Dermis blood vessel endothelial cell (primary cell): ENCODE results near the gene TFPI. TPM values are rescaled to one million over a fixed set of nuclear protein-coding genes. Genes with fewer than 3 reads are reported as not detected.
"Not testable (repeated sequence)": the region's sequence is repeated elsewhere in the genome, so short reads cannot be mapped to it uniquely, and the experiment has no call there.

Source experiments
- DNase-seq: peaks from one replicate; pipeline ENCODE4 v3.0.0; 2010
- total RNA-seq: library from RNA; depleted of rRNA; stranded (reverse); fragments of >200 nt; gene quantifications from 2 replicates; pipeline ENCODE4 v1.2.3, GENCODE V29; 2014

TFPI gene
- total RNA-seq, 1 donor from 2014 or later: 1,146 TPM

DNA sequence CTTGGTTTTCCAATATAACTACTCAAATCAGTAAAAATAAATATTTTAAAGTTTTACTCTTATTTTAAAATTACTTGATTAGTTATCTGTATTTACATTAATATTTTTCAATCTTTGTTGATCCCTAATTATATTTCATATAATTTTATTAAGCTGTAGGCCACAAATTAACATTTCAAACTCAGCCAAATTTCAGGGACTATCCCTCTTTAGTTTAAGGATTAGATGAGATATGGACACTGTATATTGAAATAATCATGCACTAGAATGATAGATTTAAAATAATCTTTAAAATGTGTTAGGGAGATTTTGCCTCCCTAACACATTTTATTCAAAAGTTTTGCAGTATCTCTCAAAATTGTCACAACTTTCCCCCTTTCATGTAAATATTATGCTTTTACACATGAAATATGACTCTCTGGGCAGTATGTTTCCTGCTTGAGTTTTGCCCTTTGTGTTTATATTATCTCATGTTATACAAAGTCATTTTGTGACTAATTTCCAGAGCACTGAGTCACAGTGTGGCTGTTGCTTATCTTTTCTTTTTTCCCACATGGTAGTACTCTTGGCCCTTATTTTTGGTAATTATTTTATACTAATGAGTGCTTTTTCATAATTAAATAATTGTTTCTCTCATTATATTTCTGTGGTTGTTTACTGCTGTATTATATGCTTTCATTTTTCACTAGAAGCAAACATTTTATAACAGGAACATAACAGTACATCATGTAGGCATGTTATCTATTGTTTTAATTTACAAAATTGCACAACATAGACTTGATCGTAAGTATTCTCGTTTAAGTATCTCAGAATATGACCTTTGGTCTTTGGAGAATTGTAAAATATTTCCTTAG is 1.2 kb downstream of the TFPI start:
- peak; percentile 89 for DNase-seq

GRCh38 chr2:187552381-187552780 is 1.9 kb downstream of the TFPI start:
- no peak for DNase-seq

DNA sequence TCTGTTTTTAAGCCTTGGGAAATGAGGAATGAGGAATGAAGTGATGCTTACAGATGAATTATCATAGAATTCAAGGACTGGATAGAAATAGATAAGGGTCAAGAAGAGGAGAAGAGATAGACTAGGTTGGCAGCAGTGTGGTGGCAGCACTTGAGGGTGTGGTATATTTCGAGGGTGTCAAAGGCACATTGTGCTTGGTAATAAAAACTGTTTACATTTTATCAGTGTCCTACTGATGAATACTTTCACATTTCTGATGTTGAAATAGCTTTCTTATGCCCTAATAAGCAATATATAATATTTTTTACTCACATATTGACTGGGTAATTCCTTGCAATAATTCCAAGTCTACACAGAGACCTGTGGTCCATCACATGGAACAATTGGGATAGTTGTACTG is 3.4 kb downstream of the TFPI start:
- DNase-seq: no peak

DNA sequence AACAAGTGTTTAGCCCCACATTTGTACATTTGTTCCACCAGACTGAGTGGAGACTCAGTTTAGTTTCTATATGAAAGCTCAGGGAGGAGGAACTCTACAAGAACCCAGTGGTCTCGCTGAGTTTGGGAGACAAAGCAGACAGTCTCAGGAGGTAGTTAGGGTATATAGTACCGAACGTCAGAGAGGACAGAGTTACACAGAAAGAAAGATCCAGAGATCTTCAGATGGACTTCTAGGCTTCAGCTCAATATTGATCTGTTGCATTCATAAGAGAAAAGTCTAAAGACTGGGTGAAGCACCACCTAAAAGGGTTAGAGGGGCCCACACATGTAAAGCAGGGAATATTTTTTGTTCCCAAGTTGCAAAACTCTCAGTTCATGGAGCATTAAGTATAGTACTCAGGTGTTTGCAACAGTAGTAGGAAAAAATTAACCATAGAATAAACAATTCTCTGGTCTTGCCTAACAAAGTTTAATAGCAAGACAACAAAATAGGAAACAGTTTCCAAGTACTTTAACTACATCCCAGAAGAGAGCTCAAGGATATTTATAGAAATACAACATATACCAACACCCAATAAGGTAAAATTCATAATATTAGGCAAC is 4.2 kb downstream of the TFPI start:
- no peak for DNase-seq

GRCh38 chr2:187549193-187549592 is 5.0 kb downstream of the TFPI start:
- peak; percentile 73 for DNase-seq

DNA sequence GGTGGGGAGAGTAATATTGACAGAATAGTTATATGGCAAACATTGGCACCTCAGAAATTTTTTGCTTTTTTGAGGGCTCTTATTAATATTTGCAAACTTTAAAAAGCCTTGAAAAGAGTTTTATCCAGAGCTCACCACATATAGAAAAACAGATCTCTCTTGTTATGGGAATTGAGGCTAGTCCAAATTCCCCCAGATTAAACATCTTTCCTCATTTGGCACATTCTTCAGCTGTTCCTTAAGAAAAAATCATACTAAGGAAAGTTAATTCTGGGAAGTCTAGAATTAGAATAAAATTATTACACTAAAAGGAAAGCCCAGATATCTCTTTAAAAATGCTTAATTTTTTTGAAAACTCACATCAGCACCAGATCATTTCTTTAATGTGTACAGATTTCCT is 5.6 kb downstream of the TFPI start:
- no peak for DNase-seq

GRCh38 chr2:187547353-187547979 is 6.8 kb downstream of the TFPI start:
- DNase-seq: peak; percentile 95

DNA sequence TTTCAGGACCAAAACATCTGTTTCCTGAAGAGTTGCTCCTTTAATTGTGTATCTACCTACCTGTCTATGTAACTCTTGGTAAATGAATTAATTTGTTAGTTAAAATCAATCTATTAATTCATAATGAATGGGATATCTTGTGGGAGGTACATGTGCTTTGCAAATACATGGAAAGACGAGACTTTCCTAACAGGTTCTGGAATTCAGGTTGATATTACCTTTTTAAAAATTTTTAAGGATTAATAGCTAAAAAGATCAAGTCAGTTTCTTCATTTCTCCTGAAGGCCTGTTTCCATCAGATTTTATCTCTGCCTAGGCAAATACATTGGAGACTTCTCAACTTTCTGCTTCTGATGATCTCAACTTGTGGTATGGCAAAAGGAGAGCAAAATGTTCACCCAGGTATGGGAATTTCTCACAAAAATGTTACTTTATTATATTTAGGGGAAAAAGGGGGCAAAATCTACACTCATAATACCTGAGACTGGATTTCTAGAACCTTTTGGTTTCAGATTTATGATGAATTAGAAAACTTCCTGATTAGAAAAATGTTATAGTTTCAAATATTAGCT is 7.4 kb downstream of the TFPI start:
- DNase-seq: no peak

GRCh38 chr2:187545238-187545751 is 8.9 kb downstream of the TFPI start:
- DNase-seq: peak; percentile 74

DNA sequence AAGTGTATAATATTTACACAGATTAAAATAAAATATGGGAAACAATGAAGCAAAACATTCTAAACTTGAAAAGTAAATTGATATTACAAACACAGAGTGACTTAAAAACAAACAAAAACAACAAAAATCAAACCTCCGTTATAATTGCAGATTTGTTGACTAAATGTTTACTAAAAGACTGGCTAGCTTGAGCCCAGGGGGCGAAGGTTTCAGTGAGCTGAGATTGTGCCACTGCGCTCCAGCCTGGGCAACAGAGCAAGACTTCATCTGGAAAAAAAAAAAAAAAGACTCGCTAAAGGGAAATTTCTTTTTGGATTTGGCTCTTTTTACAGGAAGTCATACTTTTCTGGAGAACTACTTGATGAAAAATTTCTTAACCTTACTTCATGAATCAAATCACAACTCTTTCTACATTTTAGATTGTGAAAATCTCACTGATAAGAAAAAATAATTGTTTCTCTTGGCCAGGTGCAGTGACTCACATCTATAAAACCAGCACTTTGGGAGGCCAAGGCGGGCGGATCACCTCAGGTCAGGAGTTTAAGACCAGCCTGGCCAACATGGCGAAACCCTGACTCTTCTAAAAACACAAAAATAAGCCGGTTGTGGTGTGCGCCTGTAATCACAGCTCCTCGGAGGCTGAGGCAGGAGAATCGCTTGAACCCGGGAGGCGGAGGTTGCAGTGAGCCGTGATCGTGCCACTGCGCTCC is 9.7 kb downstream of the TFPI start:
- DNase-seq: peak; percentile 65

- DNase-seq: no peak
These were observed 10.7 kb downstream of the TFPI start for GRCh38 chr2:187543488-187543887.

DNA sequence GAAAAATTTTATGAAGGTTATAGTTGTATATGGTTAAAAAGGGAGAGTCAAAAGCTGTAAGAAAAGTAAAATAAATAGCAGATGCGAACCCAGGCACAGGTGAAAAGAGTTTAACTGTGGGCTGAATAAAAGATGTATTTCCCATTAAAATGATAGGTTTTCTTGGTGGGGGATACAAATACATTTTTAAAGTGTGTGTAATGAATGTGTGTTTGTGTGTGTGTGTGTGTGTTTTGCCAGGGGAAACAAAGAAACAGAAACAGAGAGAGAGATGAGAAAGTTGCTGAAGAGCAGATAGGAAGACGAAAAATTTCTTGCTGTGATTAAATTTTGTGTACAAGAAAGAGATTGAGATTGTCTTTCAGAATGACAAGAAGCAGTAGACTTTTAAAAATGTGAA is 12.1 kb downstream of the TFPI start:
- no peak for DNase-seq

GRCh38 chr2:187541086-187542085 is 12.8 kb downstream of the TFPI start:
- peak; percentile 95 for DNase-seq

- DNase-seq: not testable (repeated sequence)
These were observed 16.0 kb downstream of the TFPI start for GRCh38 chr2:187538222-187538621.

- DNase-seq: not testable (repeated sequence)
These were observed 18.9 kb downstream of the TFPI start for GRCh38 chr2:187535381-187535780.

- DNase-seq: no peak
These were observed 21.7 kb downstream of the TFPI start for GRCh38 chr2:187532333-187533120.

DNA sequence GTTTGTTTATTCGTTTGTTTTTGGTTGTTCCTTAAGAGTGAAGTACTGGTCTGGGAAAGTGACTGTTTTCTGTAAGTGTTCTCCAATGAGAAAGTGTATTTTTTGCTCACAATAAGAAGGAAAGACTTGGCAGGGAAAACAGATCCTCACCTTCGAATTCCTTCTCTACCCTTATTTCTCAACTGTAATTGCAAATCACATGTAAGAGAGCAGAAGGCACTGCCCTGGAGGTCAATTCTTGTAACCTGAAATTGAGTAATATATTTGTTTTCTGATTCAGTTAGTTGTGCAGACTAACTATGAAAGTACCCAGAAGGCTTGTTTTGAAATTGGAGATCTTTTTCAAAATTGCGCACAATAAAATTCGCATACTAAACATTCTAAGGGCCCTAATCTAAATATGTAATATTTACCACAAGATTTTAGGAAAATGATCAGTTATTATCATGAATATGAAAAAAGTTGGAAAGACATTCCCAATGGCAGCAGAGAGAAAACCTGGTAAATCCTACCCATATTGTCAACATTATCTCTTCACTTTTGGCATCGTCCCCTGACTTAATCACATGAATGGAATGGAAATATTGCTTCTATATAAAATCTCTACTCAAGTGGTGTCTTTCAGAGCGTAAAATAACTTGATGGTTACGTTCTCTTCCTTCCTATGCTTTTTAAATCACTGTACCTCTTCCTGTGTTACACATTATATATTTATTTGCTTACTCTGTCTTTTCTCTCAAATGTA is 24.1 kb downstream of the TFPI start:
- peak; percentile 41 for DNase-seq

- no peak for DNase-seq
These were observed 24.8 kb downstream of the TFPI start for GRCh38 chr2:187529248-187529976.

- DNase-seq: no peak
These were observed 26.2 kb downstream of the TFPI start for GRCh38 chr2:187528042-187528441.
